Lung (tissue), 12 donors: ENCODE data around the gene PTPRG. TPM values are rescaled to one million over a fixed set of nuclear protein-coding genes. Genes with fewer than 3 reads are reported as not detected.

Experiments
- ATAC-seq: fragments of 200-7000 bp; cut with Tn5 transposase; one replicate; pipeline ENCODE4 v1.9.1; 2020; ENCODE audit warnings: moderate number of reproducible peaks; ENCODE audit not compliant: insufficient read depth, low FRiP score
- DNase-seq, 3 donors: peaks; one replicate each; pipeline ENCODE4 v3.0.0-alpha.2; 2013 to 2017
- H3K27ac ChIP-seq, 2 donors: one replicate each; pipeline ENCODE4 v1.5.1; 2013; ENCODE audit warnings: mild to moderate bottlenecking in 2 of 2, moderate library complexity in 2 of 2, control low read depth in 1 of 2, inconsistent platforms in 1 of 2, low read depth in 1 of 2, low read length in 1 of 2
- H3K27me3 ChIP-seq, 3 donors: one replicate each; pipeline ENCODE4 v1.5.1; 2013; ENCODE audit warnings: low read length in 2 of 3; ENCODE audit not compliant: control insufficient read depth in 3 of 3, insufficient read depth in 3 of 3
- H3K36me3 ChIP-seq, 4 donors: one replicate each; pipeline ENCODE4 v1.5.1; 2013; ENCODE audit warnings: low read length in 4 of 4, mild to moderate bottlenecking in 1 of 4, moderate library complexity in 1 of 4; ENCODE audit not compliant: control insufficient read depth in 4 of 4, insufficient read depth in 4 of 4
- H3K4me1 ChIP-seq, 5 donors: one replicate each; pipeline ENCODE4 v1.5.1; 2013; ENCODE audit warnings: low read length in 5 of 5, mild to moderate bottlenecking in 2 of 5, moderate library complexity in 1 of 5; ENCODE audit not compliant: control insufficient read depth in 5 of 5, insufficient read depth in 5 of 5
- H3K4me3 ChIP-seq: one replicate; pipeline ENCODE4 v1.5.1; 2013; ENCODE audit warnings: mild to moderate bottlenecking, control low read depth, moderate library complexity
- H3K9ac ChIP-seq, 2 donors: one replicate each; pipeline ENCODE4 v1.5.1; 2013; ENCODE audit warnings: low read length in 2 of 2, control low read depth in 1 of 2; ENCODE audit not compliant: insufficient read depth in 1 of 2
- H3K9me3 ChIP-seq, 4 donors: one replicate each; pipeline ENCODE4 v1.5.1; 2013; ENCODE audit warnings: low read length in 3 of 4, mild to moderate bottlenecking in 1 of 4, moderate library complexity in 1 of 4; ENCODE audit not compliant: control insufficient read depth in 4 of 4, insufficient read depth in 3 of 4
- CTCF ChIP-seq: IDR thresholded peaks from 2 replicates; pipeline ENCODE4 v1.5.1; 2012; ENCODE audit warnings: mild to moderate bottlenecking; ENCODE audit errors: control extremely low read depth, extremely low read depth
- WGBS, 2 donors: extraction: QIAGEN DNeasy Blood & Tissue Kit; methylation state at CpG; one replicate each; pipeline ENCODE4 v1.1.7; 2013; 5-methylcytosine and 5-hydroxymethylcytosine counted together
- polyA plus RNA-seq, 2 donors: library from polyadenylated mRNA; stranded (reverse); fragments of 200-250 nt; gene quantifications; one replicate each; pipeline ENCODE4 v1.2.1, GENCODE V29; 2013
- total RNA-seq, 2 donors: library from RNA; depleted of rRNA in 1 of 2; stranded (reverse); fragments of >200 nt in 1 of 2; gene quantifications; one replicate each; pipeline ENCODE4 v1.2.1, GENCODE V29; 2014 to 2021
- donor health status: control.
- donor health status: control.
- donor health status: Bipolar disorder and iron deficiency.
- donor health status: healthy.
- donor health status: DM: yes; HTN: yes; CAD: no.

Gene PTPRG
- total and polyA plus RNA-seq, 4 donors: 8.5 to 131 (median 75.9) TPM

- 49 to 70% methylated on average over 2 of the region's 2 CpGs for WGBS, 2 donors
- no peaks in the 10 kb centered on the region for H3K36me3 ChIP-seq
- no peaks in the 10 kb centered on the region for H3K9me3 ChIP-seq
- ATAC-seq (no peak), DNase-seq (no peak)
- no peak for TF ChIP-seq CTCF
- no peak overlapping the region for H3K4me3 ChIP-seq
- H3K27me3 ChIP-seq: no peaks in the 10 kb centered on the region
- no peak overlapping the region for H3K9ac ChIP-seq
- no peak overlapping the region for H3K27ac ChIP-seq
- H3K4me1 ChIP-seq: peaks cover 0 to 24% (median 14%) of the 10 kb centered on the region in 5 donors
Measured at GRCh38 chr3:61794961-61795360, 233.6 kb downstream of the PTPRG start.

GRCh38 chr3:61796088-61796680 is 234.8 kb downstream of the PTPRG start:
- H3K9ac ChIP-seq: no peak overlapping the region
- peaks cover 0 to 24% (median 14%) of the 10 kb centered on the region in 5 donors for H3K4me1 ChIP-seq
- TF ChIP-seq CTCF: no peak
- no peak for DNase-seq
- no peaks in the 10 kb centered on the region for H3K27me3 ChIP-seq
- no peak overlapping the region for H3K4me3 ChIP-seq
- no peaks in the 10 kb centered on the region for H3K9me3 ChIP-seq
- no peaks in the 10 kb centered on the region for H3K36me3 ChIP-seq
- ATAC-seq: no peak
- H3K27ac ChIP-seq: no peak overlapping the region
- whole genome bisulfite sequencing, 2 donors: 69 to 74% methylated on average over 6 of the region's 6 CpGs

- no peaks in the 10 kb centered on the region for H3K36me3 ChIP-seq
- no peaks in the 10 kb centered on the region for H3K27me3 ChIP-seq
- no peaks in the 10 kb centered on the region for H3K9me3 ChIP-seq
- peaks cover 0 to 24% (median 14%) of the 10 kb centered on the region in 5 donors for H3K4me1 ChIP-seq
- H3K27ac ChIP-seq: no peak overlapping the region
- ATAC-seq (no peak), DNase-seq (no peak)
- TF ChIP-seq CTCF: no peak
- WGBS, 2 donors: 88 to 89% methylated on average over 6 of the region's 6 CpGs
- H3K4me3 ChIP-seq: no peak overlapping the region
- H3K9ac ChIP-seq: no peak overlapping the region
Measured at GRCh38 chr3:61796911-61797310, 235.5 kb downstream of the PTPRG start.

GRCh38 chr3:61802772-61803171 is 241.4 kb downstream of the PTPRG start:
- Histone ChIP-seq H3K9me3 (no peaks in the 10 kb centered on the region), H3K27me3 (no peaks in the 10 kb centered on the region), H3K27ac (no peak overlapping the region), H3K9ac (no peak overlapping the region), H3K4me1 (peaks cover 2 to 50% (median 21%) of the 10 kb centered on the region in 5 donors), H3K4me3 (no peak overlapping the region), H3K36me3 (no peaks in the 10 kb centered on the region)
- WGBS, 2 donors: 89 to 97% methylated on average over 1 of the region's 1 CpG
- ATAC-seq (no peak), DNase-seq (no peak)
- TF ChIP-seq CTCF: no peak
